HCT116 (cell line): ENCODE results near the gene R3HCC1L.

Source experiments
- CEBPB ChIP-seq: IDR thresholded peaks from 2 replicates; pipeline ENCODE4 v1.6.1; 2012; ENCODE audit warnings: low read depth
- CTCF ChIP-seq, 3 experiments: fragments of 200-600 bp in 1 of 3; sonication (generic) in 1 of 3; IDR thresholded peaks in 2 of 3; conservative IDR thresholded peaks in 1 of 3; 2 replicates each; pipeline ENCODE4 v1.5.1; 2012 to 2017; ENCODE audit warnings: low read depth in 2 of 3, low read length in 2 of 3, antibody characterized with exemption in 1 of 3, borderline replicate concordance in 1 of 3, control low read depth in 1 of 3, mild to moderate bottlenecking in 1 of 3, mixed read lengths in 1 of 3, mixed run types in 1 of 3, moderate library complexity in 1 of 3; ENCODE audit not compliant: insufficient read depth in 1 of 3
- JUND ChIP-seq: IDR thresholded peaks from 2 replicates; pipeline ENCODE4 v1.6.1; 2012
- POLR2A ChIP-seq: IDR thresholded peaks from 2 replicates; pipeline ENCODE4 v1.7.0; 2011; ENCODE audit warnings: borderline replicate concordance; ENCODE audit not compliant: insufficient read depth, insufficient read length; ENCODE audit errors: extremely low read depth
- RAD21 ChIP-seq: IDR thresholded peaks from 2 replicates; pipeline ENCODE4 v1.6.1; 2012; ENCODE audit warnings: low read depth, mild to moderate bottlenecking
- SP1 ChIP-seq: IDR thresholded peaks from 2 replicates; pipeline ENCODE4 v1.6.1; 2012; ENCODE audit warnings: low read depth
- ZBTB33 ChIP-seq: IDR thresholded peaks from 2 replicates; pipeline ENCODE4 v1.6.1; 2011; ENCODE audit warnings: mild to moderate bottlenecking, low read length, moderate library complexity; ENCODE audit not compliant: insufficient replicate concordance; ENCODE audit errors: extremely low read depth
- ZFX ChIP-seq: fragments of 450-650 bp; IDR thresholded peaks from 2 replicates; pipeline ENCODE4 v1.6.1; 2017
- TF ChIP-seq, protein P1 (sequence below): IDR thresholded peaks from 2 replicates; pipeline ENCODE4 v1.6.1; 2012; ENCODE audit warnings: low read depth

DNA sequence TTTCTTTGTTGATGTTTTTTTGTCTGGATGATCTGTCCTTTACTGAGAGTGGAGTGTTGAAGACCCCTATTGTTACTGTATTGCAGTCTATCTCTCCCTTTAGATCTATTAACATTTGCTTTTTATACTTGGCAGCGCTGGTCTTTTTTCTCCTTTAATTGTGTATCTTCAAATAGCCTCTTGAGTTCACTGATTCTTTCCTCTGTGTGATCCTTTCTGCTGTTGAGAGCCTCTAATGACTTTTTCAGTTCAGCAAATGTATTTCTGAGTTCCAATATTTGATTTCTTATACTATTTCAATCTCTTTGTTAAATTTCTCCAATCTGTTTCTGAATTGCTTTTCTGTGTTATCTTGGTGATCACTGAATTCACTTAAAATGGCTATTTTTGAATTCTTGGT, 15.4 kb downstream of the R3HCC1L start:
- TF ChIP-seq JUND (no peak), POLR2A (no peak), SP1 (no peak), CEBPB (no peak), ZFX (no peak), CTCF (IDR thresholded peaks at IDR 0.05 in 2 of 3, conservative IDR thresholded peaks at IDR 0.05 in 1 of 3; ENCODE audit: borderline replicate concordance in 1 of 3, insufficient read depth in 1 of 3, low read depth in 2 of 3, low read length in 2 of 3) (no peak), RAD21 (no peak), ZBTB33 (no peak)
- TF ChIP-seq, protein P1, sequence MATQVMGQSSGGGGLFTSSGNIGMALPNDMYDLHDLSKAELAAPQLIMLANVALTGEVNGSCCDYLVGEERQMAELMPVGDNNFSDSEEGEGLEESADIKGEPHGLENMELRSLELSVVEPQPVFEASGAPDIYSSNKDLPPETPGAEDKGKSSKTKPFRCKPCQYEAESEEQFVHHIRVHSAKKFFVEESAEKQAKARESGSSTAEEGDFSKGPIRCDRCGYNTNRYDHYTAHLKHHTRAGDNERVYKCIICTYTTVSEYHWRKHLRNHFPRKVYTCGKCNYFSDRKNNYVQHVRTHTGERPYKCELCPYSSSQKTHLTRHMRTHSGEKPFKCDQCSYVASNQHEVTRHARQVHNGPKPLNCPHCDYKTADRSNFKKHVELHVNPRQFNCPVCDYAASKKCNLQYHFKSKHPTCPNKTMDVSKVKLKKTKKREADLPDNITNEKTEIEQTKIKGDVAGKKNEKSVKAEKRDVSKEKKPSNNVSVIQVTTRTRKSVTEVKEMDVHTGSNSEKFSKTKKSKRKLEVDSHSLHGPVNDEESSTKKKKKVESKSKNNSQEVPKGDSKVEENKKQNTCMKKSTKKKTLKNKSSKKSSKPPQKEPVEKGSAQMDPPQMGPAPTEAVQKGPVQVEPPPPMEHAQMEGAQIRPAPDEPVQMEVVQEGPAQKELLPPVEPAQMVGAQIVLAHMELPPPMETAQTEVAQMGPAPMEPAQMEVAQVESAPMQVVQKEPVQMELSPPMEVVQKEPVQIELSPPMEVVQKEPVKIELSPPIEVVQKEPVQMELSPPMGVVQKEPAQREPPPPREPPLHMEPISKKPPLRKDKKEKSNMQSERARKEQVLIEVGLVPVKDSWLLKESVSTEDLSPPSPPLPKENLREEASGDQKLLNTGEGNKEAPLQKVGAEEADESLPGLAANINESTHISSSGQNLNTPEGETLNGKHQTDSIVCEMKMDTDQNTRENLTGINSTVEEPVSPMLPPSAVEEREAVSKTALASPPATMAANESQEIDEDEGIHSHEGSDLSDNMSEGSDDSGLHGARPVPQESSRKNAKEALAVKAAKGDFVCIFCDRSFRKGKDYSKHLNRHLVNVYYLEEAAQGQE: no peak
